H1 (cell line): ENCODE measurements around the gene SOHLH2. TPM values are rescaled to one million over a fixed set of nuclear protein-coding genes. Genes with fewer than 3 reads are reported as not detected.

Experiments used
- CTCF ChIA-PET: fragments of 300-600 bp; sonication (Branson Sonifier 250); formaldehyde crosslinking; loops from one replicate; lab custom pipeline; 2021; ENCODE audit not compliant: partially characterized antibody; lab: Charles Lee
- POLR2A ChIA-PET: fragments of 300-600 bp; sonication (Branson Sonifier 250); formaldehyde crosslinking; loops from one replicate; lab custom pipeline; 2021; ENCODE audit warnings: inconsistent platforms; ENCODE audit not compliant: partially characterized antibody; lab: Charles Lee
- DNase-seq, 2 experiments: peaks; one replicate each; pipeline versions ENCODE4 v3.0.0 to v3.0.0-alpha.2; 2010 to 2022; ENCODE audit warnings: low spot score in 2 of 2, low read depth in 1 of 2, mixed read lengths in 1 of 2
- FAIRE-seq: peaks from 2 replicates; lab custom pipeline; 2011; peaks lifted over from hg19 to GRCh38; lab: Jason Lieb, UNC
- H2AFZ ChIP-seq: 2 replicates; pipeline ENCODE4 v1.8.1; 2012; ENCODE audit warnings: low read length, inconsistent platforms
- H2AK5ac ChIP-seq: 2 replicates; pipeline ENCODE4 v1.6.1; 2013; ENCODE audit warnings: low read depth, low read length
- H2BK120ac ChIP-seq: replicated peaks from 2 replicates; pipeline ENCODE3; 2013; ENCODE audit warnings: low read depth, low read length, inconsistent platforms
- H2BK12ac ChIP-seq: 2 replicates; pipeline ENCODE4 v1.6.1; 2013; ENCODE audit warnings: low read depth, low read length
- H2BK15ac ChIP-seq: 2 replicates; pipeline ENCODE4 v1.6.1; 2013; ENCODE audit warnings: low read length
- H2BK20ac ChIP-seq: 2 replicates; pipeline ENCODE4 v1.6.1; 2013; ENCODE audit warnings: low read length
- H2BK5ac ChIP-seq: 2 replicates; pipeline ENCODE4 v1.6.1; 2013; ENCODE audit warnings: low read depth, low read length
- H3K14ac ChIP-seq: 2 replicates; pipeline ENCODE4 v1.6.1; 2013; ENCODE audit warnings: inconsistent platforms; ENCODE audit not compliant: insufficient read length
- H3K18ac ChIP-seq: 2 replicates; pipeline ENCODE4 v1.6.1; 2013; ENCODE audit warnings: low read length; ENCODE audit errors: extremely low read depth
- H3K23ac ChIP-seq: 2 replicates; pipeline ENCODE4 v1.6.1; 2013; ENCODE audit warnings: inconsistent platforms; ENCODE audit not compliant: insufficient read length
- H3K23me2 ChIP-seq: 2 replicates; pipeline ENCODE4 v1.6.1; 2013; ENCODE audit warnings: low read depth, low read length
- H3K27ac ChIP-seq: 2 replicates; pipeline ENCODE4 v1.6.1; 2011; ENCODE audit warnings: low read depth, low read length, inconsistent platforms
- H3K27me3 ChIP-seq, 4 experiments: replicated peaks in 1 of 4; 1 replicate in 1 of 4; 2 replicates in 3 of 4; pipeline versions ENCODE4 v1.6.1 to v1.8.1; 2011 to 2013; ENCODE audit warnings: low read length in 3 of 4, mild to moderate bottlenecking in 3 of 4, inconsistent platforms in 2 of 4, mixed read lengths in 2 of 4, moderate library complexity in 1 of 4; ENCODE audit not compliant: control insufficient read depth in 3 of 4, insufficient read depth in 3 of 4; ENCODE audit errors: extremely low read depth in 1 of 4
- H3K36me3 ChIP-seq, 4 experiments: 2 replicates each; pipeline versions ENCODE4 v1.6.1 to v1.8.1; 2011 to 2013; ENCODE audit warnings: mild to moderate bottlenecking in 4 of 4, low read length in 3 of 4, moderate library complexity in 2 of 4, control low read depth in 1 of 4, inconsistent platforms in 1 of 4; ENCODE audit not compliant: insufficient read depth in 4 of 4, control insufficient read depth in 2 of 4
- H3K4ac ChIP-seq: replicated peaks from 2 replicates; pipeline ENCODE3; 2013; ENCODE audit warnings: low read length, low read depth, mixed read lengths, inconsistent platforms; ENCODE audit not compliant: insufficient read length
- H3K4me1 ChIP-seq, 4 experiments: replicated peaks in 1 of 4; 1 replicate in 1 of 4; 2 replicates in 3 of 4; pipeline versions ENCODE4 v1.6.1 to v1.8.1; 2011 to 2013; ENCODE audit warnings: low read length in 3 of 4, inconsistent platforms in 2 of 4, mixed read lengths in 1 of 4; ENCODE audit not compliant: insufficient read depth in 4 of 4, control insufficient read depth in 3 of 4
- H3K4me2 ChIP-seq, 2 experiments: 2 replicates each; pipeline versions ENCODE4 v1.6.1 to v1.8.1; 2011 to 2013; ENCODE audit warnings: low read depth in 2 of 2, low read length in 2 of 2, control low read depth in 1 of 2, inconsistent platforms in 1 of 2, mild to moderate bottlenecking in 1 of 2; ENCODE audit not compliant: insufficient read depth in 1 of 2
- H3K4me3 ChIP-seq, 4 experiments: fragments of 200-600, 300-600 bp in 1 of 4; sonication (generic), shearing (Covaris generic), sonication (Bioruptor Twin) in 1 of 4; 2 replicates each; pipeline versions ENCODE4 v1.5.1 to v1.8.1; 2011 to 2016; ENCODE audit warnings: low read length in 4 of 4, low read depth in 3 of 4, control low read depth in 2 of 4, inconsistent platforms in 2 of 4, mild to moderate bottlenecking in 2 of 4, mixed read lengths in 1 of 4, moderate library complexity in 1 of 4; ENCODE audit not compliant: insufficient read depth in 2 of 4; ENCODE audit errors: extremely low read depth in 1 of 4
- H3K56ac ChIP-seq: replicated peaks from 2 replicates; pipeline ENCODE3; 2013; ENCODE audit warnings: low read depth, mild to moderate bottlenecking, mixed read lengths, low read length, inconsistent platforms; ENCODE audit not compliant: insufficient read length
- H3K79me1 ChIP-seq: 2 replicates; pipeline ENCODE4 v1.6.1; 2013; ENCODE audit warnings: low read depth, low read length, control low read depth
- H3K79me2 ChIP-seq, 2 experiments: 2 replicates each; pipeline versions ENCODE4 v1.6.1 to v1.8.1; 2012 to 2013; ENCODE audit warnings: low read length in 2 of 2, mild to moderate bottlenecking in 2 of 2, inconsistent platforms in 1 of 2; ENCODE audit not compliant: insufficient read depth in 2 of 2, control insufficient read depth in 1 of 2
- H3K9ac ChIP-seq, 4 experiments: replicated peaks in 1 of 4; 1 replicate in 1 of 4; 2 replicates in 3 of 4; pipeline versions ENCODE4 v1.6.1 to v1.8.1; 2011 to 2013; ENCODE audit warnings: low read depth in 3 of 4, low read length in 3 of 4, control low read depth in 2 of 4, mild to moderate bottlenecking in 2 of 4, moderate library complexity in 2 of 4, inconsistent platforms in 1 of 4; ENCODE audit errors: extremely low read depth in 1 of 4
- H3K9me3 ChIP-seq, 2 experiments: 2 replicates each; pipeline versions ENCODE4 v1.6.1 to v1.8.1; 2012 to 2013; ENCODE audit warnings: mild to moderate bottlenecking in 2 of 2, moderate library complexity in 2 of 2, control low read depth in 1 of 2, inconsistent platforms in 1 of 2, low read depth in 1 of 2, low read length in 1 of 2, mixed read lengths in 1 of 2; ENCODE audit not compliant: insufficient read depth in 2 of 2
- H4K20me1 ChIP-seq, 2 experiments: replicated peaks in 1 of 2; 2 replicates each; pipeline versions ENCODE3 to v1.8.1; 2011 to 2013; ENCODE audit warnings: inconsistent platforms in 2 of 2, low read length in 2 of 2, mild to moderate bottlenecking in 1 of 2; ENCODE audit not compliant: insufficient read depth in 2 of 2, control insufficient read depth in 1 of 2
- H4K5ac ChIP-seq: 2 replicates; pipeline ENCODE4 v1.6.1; 2013; ENCODE audit warnings: low read length, low read depth, mixed read lengths, inconsistent platforms; ENCODE audit not compliant: insufficient read length
- H4K8ac ChIP-seq: 2 replicates; pipeline ENCODE4 v1.8.0; 2013; ENCODE audit warnings: mild to moderate bottlenecking, moderate library complexity, low read length, inconsistent platforms; ENCODE audit not compliant: insufficient read depth; ENCODE audit errors: extremely low read depth
- H4K91ac ChIP-seq: replicated peaks from 2 replicates; pipeline ENCODE3; 2013; ENCODE audit warnings: low read length, mixed read lengths, inconsistent platforms; ENCODE audit not compliant: insufficient read length
- BCL11A ChIP-seq, 2 experiments: IDR thresholded peaks; one replicate each; pipeline ENCODE4 v1.6.1; 2011; ENCODE audit warnings: low read depth in 2 of 2, low read length in 2 of 2, mild to moderate bottlenecking in 2 of 2
- CBX8 ChIP-seq: fragments of 300-800, 300-1000 bp; sonication (generic); IDR thresholded peaks from 2 replicates; pipeline ENCODE4 v1.7.1; 2016; ENCODE audit warnings: low read depth, low read length, borderline replicate concordance
- CTBP2 ChIP-seq: IDR thresholded peaks from 2 replicates; pipeline ENCODE4 v1.7.0; 2011; ENCODE audit warnings: borderline replicate concordance, mild to moderate bottlenecking, moderate library complexity, mixed read lengths, low read length; ENCODE audit not compliant: insufficient read depth, insufficient read length
- FOSL1 ChIP-seq: IDR thresholded peaks from 2 replicates; pipeline ENCODE4 v1.6.1; 2011; ENCODE audit warnings: mild to moderate bottlenecking, low read depth, low read length, moderate library complexity; ENCODE audit not compliant: insufficient read depth
- HDAC2 ChIP-seq, 2 experiments: fragments of 300-600 bp in 1 of 2; sonication (generic) in 1 of 2; IDR thresholded peaks; 2 replicates each; pipeline ENCODE4 v1.6.1; 2011 to 2012; ENCODE audit warnings: low read depth in 2 of 2, low read length in 2 of 2, mild to moderate bottlenecking in 2 of 2, moderate library complexity in 2 of 2, borderline replicate concordance in 1 of 2, inconsistent platforms in 1 of 2
- JUN ChIP-seq: IDR thresholded peaks from 2 replicates; pipeline ENCODE4 v1.6.1; 2011; ENCODE audit warnings: low read depth, mild to moderate bottlenecking, improper control_type of control experiment, low read length
- POLR2AphosphoS5 ChIP-seq: IDR thresholded peaks from 2 replicates; pipeline ENCODE4 v1.6.1; 2011; ENCODE audit warnings: low read depth, low read length
- SP1 ChIP-seq: IDR thresholded peaks from 2 replicates; pipeline ENCODE4 v1.6.1; 2011; ENCODE audit warnings: low read depth, low read length
- SP2 ChIP-seq: IDR thresholded peaks from 2 replicates; pipeline ENCODE4 v1.6.1; 2012; ENCODE audit warnings: mild to moderate bottlenecking, low read length, inconsistent platforms
- WGBS, 2 experiments: shearing (Covaris generic) in 1 of 2; methylation state at CpG; one replicate each; pipeline versions ENCODE4 v1.1.6 to v1.1.7; 2013 to 2015; ENCODE audit warnings: low lambda C conversion rate in 2 of 2, mixed read lengths in 2 of 2, inconsistent platforms in 1 of 2, low coverage in 1 of 2, missing lambda C conversion rate in 1 of 2; ENCODE audit not compliant: insufficient replicate concordance in 2 of 2, insufficient coverage in 1 of 2, insufficient read length in 1 of 2; ENCODE audit errors: extremely low coverage in 1 of 2, missing lambda C conversion rate in 1 of 2; 5-methylcytosine and 5-hydroxymethylcytosine counted together
- long read RNA-seq, 2 experiments: library from RNA in 1 of 2; library from capped mRNA in 1 of 2; stranded (forward); transcript quantifications; one replicate each; pipeline ENCODE4 v2.0.0, GENCODE V29; 2021; ENCODE audit warnings: inconsistent platforms in 1 of 2
- polyA minus RNA-seq, 3 experiments: library from RNA; depleted of rRNA, polyadenylated mRNA; stranded (reverse); fragments of >200 nt; gene quantifications; 1 replicate in 2 of 3; 2 replicates in 1 of 3; pipeline ENCODE4 v1.2.3, GENCODE V29; 2011
- polyA plus RNA-seq, 7 experiments: library from polyadenylated mRNA; depleted of rRNA in 3 of 7; stranded (reverse) in 5 of 7; unstranded in 2 of 7; fragments of >200 nt in 5 of 7; fragments of 200-250 nt in 2 of 7; gene quantifications; 1 replicate in 5 of 7; 2 replicates in 1 of 7; 4 replicates in 1 of 7; pipeline versions ENCODE4 v1.2.1 to v1.2.3, GENCODE V29; 2011 to 2013; ENCODE audit warnings: missing spikeins in 2 of 7, mixed read lengths in 2 of 7
- total RNA-seq: library from RNA; stranded (reverse); fragmentation: NEBNext Ultra II Directional; extraction: Animal tissue kit (Norgen Biotek cat#: 25700); gene quantifications from 2 replicates; pipeline ENCODE4 v1.2.1, GENCODE V29; 2021

SOHLH2 gene
- total RNA-seq (9.7 and 10.3 TPM in 2 replicates), polyA plus RNA-seq (2011; rRNA removed) (6.1 and 6.8 TPM in 2 replicates), polyA minus RNA-seq (2011; rRNA and poly(A)+ RNA removed) (4.6 and 8.8 TPM in 2 replicates)
- 7.7 TPM for polyA plus RNA-seq (2011; cell fraction: cytosol; rRNA removed)
- 9.7 TPM for polyA plus RNA-seq (2011; cell fraction: nucleus; rRNA removed)
- polyA plus RNA-seq (2012, experiment 1 of 2), result 3.5 to 6.8 TPM (median 5.1 TPM) in 4 replicates
- polyA plus RNA-seq (2012, experiment 2 of 2), result 0.42 TPM
- 8.1 TPM for polyA plus RNA-seq (2013, experiment 1 of 2)
- polyA plus RNA-seq (2013, experiment 2 of 2), result 8.0 TPM
- 2.0 TPM for polyA minus RNA-seq (2011; cell fraction: cytosol; rRNA and poly(A)+ RNA removed)
- polyA minus RNA-seq (2011; cell fraction: nucleus; rRNA and poly(A)+ RNA removed), result 20.3 TPM
- long read RNA-seq, experiment 1, partial matches to known transcripts, result 3 of 3 reads
- long read RNA-seq, experiment 1, other reads (novel, unspliced or antisense), result 0 of 3 reads
- long read RNA-seq, experiment 2, result 0 reads

DNA sequence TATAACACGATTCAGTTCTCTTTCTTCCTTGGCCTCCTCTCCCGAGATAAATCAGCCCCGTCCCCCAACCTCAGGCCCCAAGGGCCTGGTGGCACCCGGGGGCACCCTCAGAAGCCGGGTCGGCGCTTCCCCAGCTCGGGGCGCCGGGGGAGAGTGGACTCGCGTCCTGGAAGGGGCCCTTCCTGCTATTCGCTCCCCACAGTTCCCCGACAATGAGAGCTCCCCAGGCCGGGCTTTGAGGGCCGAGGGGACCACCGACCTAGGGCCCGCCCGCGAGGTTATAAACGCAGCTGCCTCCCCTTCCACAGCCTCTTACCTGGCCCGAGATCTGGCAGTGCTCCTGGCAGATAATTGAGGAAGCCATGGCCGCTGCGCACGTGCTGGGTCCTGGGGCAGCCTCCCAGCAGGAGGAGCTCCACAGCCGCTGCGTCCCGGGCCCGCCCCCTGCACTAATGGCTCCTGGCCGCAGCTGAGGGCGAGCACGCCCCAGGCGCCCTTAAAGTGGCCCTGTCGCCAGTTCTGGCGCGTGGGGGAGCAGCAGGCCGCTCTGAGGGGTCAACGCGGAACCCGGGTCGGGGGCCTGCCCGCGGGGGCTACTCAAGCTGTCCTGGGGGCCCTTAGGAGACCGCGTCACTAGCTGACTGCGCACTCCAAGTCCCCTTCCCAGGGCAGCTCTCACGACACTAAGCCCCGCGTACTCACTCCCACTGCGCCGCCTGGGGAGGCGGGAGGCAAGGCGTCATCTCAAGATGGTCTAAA is at the start of gene SOHLH2:
Gene SOHLH2, minus strand, starts transcription at position 394 of the 759 bp plus-strand sequence. Its CDS starts 30 bp downstream, at position 364.
- no peak within 1 kb of the TSS for H2BK5ac ChIP-seq
- no peak within 1 kb of the TSS for H4K5ac ChIP-seq
- no peak within 1 kb of the TSS for H3K56ac ChIP-seq
- H4K91ac ChIP-seq, result no peak within 1 kb of the TSS
- no peak within 1 kb of the TSS for H2AK5ac ChIP-seq
- H3K4me3 ChIP-seq, result no peak within 1 kb of the TSS
- H3K27me3 ChIP-seq, result no peaks in the 10 kb centered on the region
- H3K4ac ChIP-seq, result no peak within 1 kb of the TSS
- no peak within 1 kb of the TSS for H2BK15ac ChIP-seq
- H3K14ac ChIP-seq, result no peak within 1 kb of the TSS
- no peaks in the 10 kb centered on the region for H3K79me2 ChIP-seq
- H3K36me3 ChIP-seq, result peaks cover 0 to 7% (median 1%) of the 10 kb centered on the region in 4 experiments; a peak in 2 of 8 replicates
- no peaks in the 10 kb centered on the region; the same call in 1 of the 2 replicates for H3K79me1 ChIP-seq
- ChIA-PET CTCF (interaction anchor here (0.5 to 1.2 kb wide), 5 partner anchors 30 to 143 kb away, joined by 3 to 4 read pairs (median 3); no protein-coding TSS in a partner anchor), POLR2A (no interaction called here)
- DNase-seq (no peak), FAIRE-seq (no peak)
- H4K20me1 ChIP-seq, result no peaks in the 10 kb centered on the region
- H3K27ac ChIP-seq, result no peak within 1 kb of the TSS
- no peak within 1 kb of the TSS for H2AFZ ChIP-seq
- no peak within 1 kb of the TSS for H3K23ac ChIP-seq
- no peak within 1 kb of the TSS for H3K18ac ChIP-seq
- peaks cover 0 to 7% of the 10 kb centered on the region in 2 experiments; a peak in 1 of 4 replicates for H3K9me3 ChIP-seq
- H3K4me1 ChIP-seq, result no peaks in the 10 kb centered on the region; a peak in 2 of 7 replicates
- no peak within 1 kb of the TSS for H3K4me2 ChIP-seq
- no peak within 1 kb of the TSS for H2BK20ac ChIP-seq
- no peak within 1 kb of the TSS for H3K9ac ChIP-seq
- no peaks in the 10 kb centered on the region for H3K23me2 ChIP-seq
- no peak within 1 kb of the TSS for H2BK12ac ChIP-seq
- no peak within 1 kb of the TSS for H2BK120ac ChIP-seq
- WGBS, 2 experiments, result 92% methylated on average over 49 of the region's 53 CpGs; no CpG with 5 or more reads in 1 of the 2 experiments
- no peak for TF ChIP-seq CBX8
- TF ChIP-seq BCL11A (IDR thresholded peaks at IDR 0.05; ENCODE audit: low read depth in 2 of 2, low read length in 2 of 2), result no peak
- TF ChIP-seq SP2, result no peak
- no peak for TF ChIP-seq FOSL1
- no peak for TF ChIP-seq HDAC2 (IDR thresholded peaks at IDR 0.05; ENCODE audit: borderline replicate concordance in 1 of 2, low read depth in 2 of 2, low read length in 2 of 2)
- no peak for TF ChIP-seq POLR2AphosphoS5
- TF ChIP-seq SP1, result no peak
- no peak for TF ChIP-seq CTBP2
- no peak for TF ChIP-seq JUN
- H4K8ac ChIP-seq, result peak within 1 kb of the TSS; percentile 66
